Middle frontal gyrus (tissue), 1 donor: ENCODE data around the gene VANGL1.

Experiments
- DNase-seq: peaks from one replicate; pipeline ENCODE4 v3.0.0-alpha.2; 2015; ENCODE audit warnings: low spot score; ENCODE audit errors: extremely low spot score

Gene VANGL1

DNA sequence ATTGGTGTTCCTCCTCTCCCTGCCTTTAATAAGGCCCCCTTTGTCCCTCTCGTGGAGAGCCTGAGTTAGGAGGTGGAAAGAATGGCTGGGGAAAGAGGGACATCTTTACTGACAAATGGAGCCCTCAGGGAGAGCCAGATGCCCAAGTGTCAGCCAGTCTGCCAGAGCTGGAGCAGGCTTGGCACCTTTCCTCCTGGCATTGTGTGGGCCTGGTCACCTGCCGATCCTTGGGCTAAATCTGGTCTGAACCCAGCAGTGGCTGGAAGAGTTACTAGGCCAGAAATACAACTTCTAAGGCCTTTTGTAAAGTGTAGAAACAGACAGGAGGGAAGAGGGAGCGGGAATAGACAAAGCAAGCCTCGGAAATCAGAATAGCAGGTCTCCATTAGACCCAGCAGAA lies 24.9 kb downstream of the VANGL1 start:
- no peak for DNase-seq

GRCh38 chr1:115668579-115668978 lies 26.8 kb downstream of the VANGL1 start:
- no peak for DNase-seq

GRCh38 chr1:115669002-115669673 lies 27.4 kb downstream of the VANGL1 start:
- no peak for DNase-seq

GRCh38 chr1:115669886-115670285 lies 28.1 kb downstream of the VANGL1 start:
- DNase-seq, result no peak

GRCh38 chr1:115670476-115671175 lies 28.9 kb downstream of the VANGL1 start:
- DNase-seq, result no peak

- no peak for DNase-seq
Observed at GRCh38 chr1:115671176-115671934, 29.6 kb downstream of the VANGL1 start.

DNA sequence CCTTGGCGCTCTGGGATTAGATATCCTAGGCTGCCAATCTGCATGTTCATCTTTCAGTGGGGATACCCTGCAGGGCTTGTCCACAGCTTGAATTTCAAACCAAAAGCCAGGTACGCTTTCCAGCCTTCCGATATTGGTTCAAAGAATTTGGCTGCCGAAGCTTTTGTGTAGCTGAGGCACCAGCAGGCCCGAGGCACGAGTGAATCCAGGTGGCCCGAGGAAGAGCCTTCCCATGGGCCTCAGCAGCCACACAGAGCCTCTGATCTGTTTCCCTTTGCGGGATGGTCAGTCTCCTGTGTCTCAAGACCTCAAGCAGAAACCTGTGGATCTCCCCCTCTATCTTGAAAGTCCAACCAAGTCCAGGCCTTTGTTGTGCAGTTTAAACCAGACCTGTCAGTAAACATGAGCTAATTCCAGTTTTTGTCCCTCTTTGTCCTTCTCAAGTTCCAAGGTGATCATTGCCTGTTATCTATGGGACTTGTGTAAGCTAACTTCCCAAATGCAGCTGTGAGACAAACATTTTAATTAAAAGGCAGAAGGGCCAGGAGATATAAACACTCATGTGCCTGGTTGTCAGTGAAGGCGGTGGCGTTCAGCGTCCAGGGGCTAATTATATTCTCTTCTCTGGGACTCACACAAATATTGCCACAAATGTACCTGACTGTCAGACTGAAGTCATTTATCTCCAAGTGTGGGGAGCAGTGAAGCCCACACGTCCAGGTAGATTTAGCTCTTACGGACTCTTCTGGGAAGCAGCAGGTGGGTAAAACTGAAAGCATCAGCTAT lies 30.6 kb downstream of the VANGL1 start:
- no peak for DNase-seq

- DNase-seq, result no peak
Observed at GRCh38 chr1:115676498-115677181, 34.9 kb downstream of the VANGL1 start.

- DNase-seq, result no peak
Observed at GRCh38 chr1:115677182-115677555, 35.4 kb downstream of the VANGL1 start.

- DNase-seq, result no peak
Observed at GRCh38 chr1:115677565-115677964, 35.8 kb downstream of the VANGL1 start.

DNA sequence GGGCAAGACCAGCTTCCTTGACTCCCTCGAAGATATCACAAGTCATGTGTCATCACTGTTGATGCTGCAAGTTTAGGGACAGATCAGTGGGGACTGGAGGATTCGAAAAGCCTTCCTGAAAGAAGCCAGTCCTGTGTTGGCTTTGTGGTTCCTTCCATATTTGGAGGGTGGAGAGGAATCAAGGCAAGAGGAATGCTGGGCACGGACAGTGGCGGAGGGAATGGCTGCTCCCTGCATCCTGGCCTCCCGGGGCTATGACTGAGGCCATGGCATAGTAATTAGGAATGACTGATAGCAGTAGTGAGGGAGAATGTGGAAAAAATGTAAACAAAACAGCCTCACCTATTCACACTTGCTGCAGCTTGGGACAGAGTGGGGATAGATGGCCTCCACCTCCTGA lies 36.4 kb downstream of the VANGL1 start:
- DNase-seq, result no peak

- DNase-seq, result no peak
Observed at GRCh38 chr1:115679141-115679611, 37.4 kb downstream of the VANGL1 start.

- no peak for DNase-seq
Observed at GRCh38 chr1:115680730-115681111, 39.0 kb downstream of the VANGL1 start.

- DNase-seq, result no peak
Observed at GRCh38 chr1:115682792-115683191, 41.0 kb downstream of the VANGL1 start.

DNA sequence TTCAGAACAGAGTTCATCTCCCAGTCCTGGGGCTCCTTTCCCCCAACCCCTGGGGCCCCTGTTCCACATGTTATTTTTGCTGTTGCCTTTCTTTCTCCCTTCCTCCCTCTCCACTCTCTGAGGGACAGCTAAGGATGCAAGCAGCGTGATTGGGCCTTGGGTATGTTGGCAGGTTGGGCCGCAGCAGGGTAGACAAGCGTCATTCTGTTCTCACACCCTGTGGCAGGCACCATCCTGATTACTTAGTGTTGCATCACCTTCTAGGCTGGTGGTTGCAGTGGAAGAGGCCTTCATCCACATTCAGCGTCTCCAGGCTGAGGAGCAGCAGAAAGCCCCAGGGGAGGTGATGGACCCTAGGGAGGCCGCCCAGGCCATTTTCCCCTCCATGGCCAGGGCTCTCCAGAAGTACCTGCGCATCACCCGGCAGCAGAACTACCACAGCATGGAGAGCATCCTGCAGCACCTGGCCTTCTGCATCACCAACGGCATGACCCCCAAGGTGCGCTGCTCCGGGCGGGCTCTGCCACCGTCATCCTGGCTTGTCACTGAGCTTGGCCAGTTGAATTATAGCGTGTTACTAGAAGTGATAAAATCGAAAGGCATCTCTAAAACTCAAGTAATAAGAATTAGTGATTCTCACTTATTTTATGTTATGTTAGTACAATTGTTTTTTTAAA lies 43.4 kb downstream of the VANGL1 start:
- DNase-seq, result no peak

DNA sequence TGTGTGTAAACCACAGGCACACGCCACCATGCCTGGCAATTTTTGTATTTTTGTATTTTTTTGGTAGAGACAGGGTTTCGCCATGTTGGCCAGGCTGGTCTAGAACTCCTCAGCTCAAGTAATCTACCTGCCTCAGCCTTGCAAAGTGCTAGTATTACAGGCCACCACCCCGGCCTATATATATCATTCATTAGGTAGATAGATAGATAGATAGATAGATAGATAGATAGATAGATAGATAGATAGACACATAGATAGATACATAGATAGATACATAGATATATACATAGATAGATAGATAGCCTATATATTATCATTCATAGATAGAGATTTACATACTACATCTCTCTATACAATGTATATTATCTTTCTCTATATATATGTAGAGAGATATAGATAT lies 46.0 kb downstream of the VANGL1 start:
- no peak for DNase-seq

- no peak for DNase-seq
Observed at GRCh38 chr1:115690972-115691371, 49.2 kb downstream of the VANGL1 start.

GRCh38 chr1:115692224-115692623 lies 50.5 kb downstream of the VANGL1 start:
- DNase-seq, result no peak

GRCh38 chr1:115694805-115695204 lies 53.0 kb downstream of the VANGL1 start:
- no peak for DNase-seq

GRCh38 chr1:115697619-115698018 lies 55.8 kb downstream of the VANGL1 start:
- DNase-seq, result no peak
